Measurements from ENCODE around the gene PTPRZ1. TPM values are rescaled to one million over a fixed set of nuclear protein-coding genes. Genes with fewer than 3 reads are reported as not detected.

Gene PTPRZ1
- total and polyA plus RNA-seq, 2 donors (not counting 1 experiment from before 2014, with no cell fraction given) = not detected

GRCh38 chr7:121960678-121961077 lies 87.7 kb downstream of the PTPRZ1 start:
- Histone ChIP-seq H3K36me3 (replicated peaks in 1 of 2; ENCODE audit: control extremely low read depth in 1 of 2, control insufficient read depth in 1 of 2, extremely low read depth in 1 of 2, insufficient read depth in 2 of 2, low read length in 1 of 2) (no peaks in the 10 kb centered on the region), H3K9ac (ENCODE audit: low read length) (no peak overlapping the region), H3K9me3 (ENCODE audit: control extremely low read depth in 1 of 3, control insufficient read depth in 2 of 3, insufficient read depth in 1 of 3, low read length in 2 of 3) (no peaks in the 10 kb centered on the region), H3K27me3 (replicated peaks in 1 of 4; ENCODE audit: control extremely low read depth in 1 of 4, control insufficient read depth in 3 of 4, insufficient read depth in 4 of 4, low read length in 3 of 4) (no peaks in the 10 kb centered on the region), H2AFZ (ENCODE audit: insufficient read depth, low read depth, low read length, poor library complexity, severe bottlenecking) (no peak overlapping the region), H3K4me2 (replicated peaks; ENCODE audit: low read depth, low read length, poor library complexity, severe bottlenecking) (no peak overlapping the region), H3K4me3 (ENCODE audit: control extremely low read depth in 1 of 5, extremely low read depth in 1 of 5, insufficient read depth in 1 of 5, low read depth in 2 of 5, low read length in 4 of 5) (no peak overlapping the region), H4K20me1 (ENCODE audit: control insufficient read depth, insufficient read depth, low read length, poor library complexity, severe bottlenecking) (no peaks in the 10 kb centered on the region), H3K4me1 (ENCODE audit: control insufficient read depth in 2 of 2, insufficient read depth in 2 of 2, low read length in 2 of 2) (no peaks in the 10 kb centered on the region), H3K27ac (ENCODE audit: low read length in 2 of 2) (no peak overlapping the region), H3K79me2 (ENCODE audit: control insufficient read depth, insufficient read depth, low read length) (no peaks in the 10 kb centered on the region)
- no CpG with 5 or more reads among the region's 4 CpGs for WGBS (ENCODE audit: insufficient coverage)
- Mint-ChIP-seq H3K9me3 (ENCODE audit: insufficient read depth) (no peaks in the 10 kb centered on the region), H3K27ac (no peak overlapping the region), H3K27me3 (no peaks in the 10 kb centered on the region), H3K4me3 (no peak overlapping the region), H3K4me1 (no peaks in the 10 kb centered on the region)
- CTCF ChIA-PET = no interaction called here
- intact Hi-C loops (cut with micrococcal nuclease) = no loop called here
- TF ChIP-seq EZH2 (IDR thresholded peaks at IDR 0.05; ENCODE audit: borderline replicate concordance, insufficient read depth, low read depth, low read length, poor library complexity, severe bottlenecking) (no peak), CTCF (IDR thresholded peaks at IDR 0.05) (no peak)
- DNase-seq (no peak), ATAC-seq (ENCODE audit: low read depth) (no peak)
- POLR2A ChIA-PET = no interaction called here

- Histone ChIP-seq H3K4me3 (ENCODE audit: control extremely low read depth in 1 of 5, extremely low read depth in 1 of 5, insufficient read depth in 1 of 5, low read depth in 2 of 5, low read length in 4 of 5) (no peak overlapping the region), H3K27ac (ENCODE audit: low read length in 2 of 2) (no peak overlapping the region), H3K79me2 (ENCODE audit: control insufficient read depth, insufficient read depth, low read length) (no peaks in the 10 kb centered on the region), H3K36me3 (replicated peaks in 1 of 2; ENCODE audit: control extremely low read depth in 1 of 2, control insufficient read depth in 1 of 2, extremely low read depth in 1 of 2, insufficient read depth in 2 of 2, low read length in 1 of 2) (no peaks in the 10 kb centered on the region), H2AFZ (ENCODE audit: insufficient read depth, low read depth, low read length, poor library complexity, severe bottlenecking) (no peak overlapping the region), H3K4me2 (replicated peaks; ENCODE audit: low read depth, low read length, poor library complexity, severe bottlenecking) (no peak overlapping the region), H3K9ac (ENCODE audit: low read length) (no peak overlapping the region), H3K27me3 (replicated peaks in 1 of 4; ENCODE audit: control extremely low read depth in 1 of 4, control insufficient read depth in 3 of 4, insufficient read depth in 4 of 4, low read length in 3 of 4) (no peaks in the 10 kb centered on the region), H4K20me1 (ENCODE audit: control insufficient read depth, insufficient read depth, low read length, poor library complexity, severe bottlenecking) (no peaks in the 10 kb centered on the region), H3K9me3 (ENCODE audit: control extremely low read depth in 1 of 3, control insufficient read depth in 2 of 3, insufficient read depth in 1 of 3, low read length in 2 of 3) (no peaks in the 10 kb centered on the region), H3K4me1 (ENCODE audit: control insufficient read depth in 2 of 2, insufficient read depth in 2 of 2, low read length in 2 of 2) (no peaks in the 10 kb centered on the region)
- no peak overlapping the region for H3K4me3 Mint-ChIP-seq
- no peak for TF ChIP-seq CTCF (IDR thresholded peaks at IDR 0.05)
- TF ChIP-seq EZH2 (IDR thresholded peaks at IDR 0.05; ENCODE audit: borderline replicate concordance, insufficient read depth, low read depth, low read length, poor library complexity, severe bottlenecking) = no peak
- no peaks in the 10 kb centered on the region for H3K4me1 Mint-ChIP-seq
- intact Hi-C loops (cut with micrococcal nuclease) = no loop called here
- 100% methylated on average over 5 of the region's 5 CpGs for WGBS (ENCODE audit: insufficient coverage)
- CTCF ChIA-PET = no interaction called here
- H3K9me3 Mint-ChIP-seq (ENCODE audit: insufficient read depth) = no peaks in the 10 kb centered on the region
- ATAC-seq (ENCODE audit: low read depth) (no peak), DNase-seq (no peak)
- POLR2A ChIA-PET = no interaction called here
- H3K27me3 Mint-ChIP-seq = no peaks in the 10 kb centered on the region
- no peak overlapping the region for H3K27ac Mint-ChIP-seq
Observed at GRCh38 chr7:121961089-121961867, 88.3 kb downstream of the PTPRZ1 start.

All from B cell (primary cell).